Mesendoderm (in vitro differentiated cells): ENCODE results near the gene UBE2I.

Experiments
- DNase-seq: peaks from one replicate; pipeline ENCODE4 v3.0.0; 2013
- H2AK5ac ChIP-seq: 2 replicates; pipeline ENCODE4 v1.6.1; 2013; ENCODE audit warnings: low read length, inconsistent platforms
- H2BK120ac ChIP-seq: 2 replicates; pipeline ENCODE4 v1.6.1; 2013; ENCODE audit warnings: low read depth, mild to moderate bottlenecking, low read length, moderate library complexity, mixed read lengths
- H2BK15ac ChIP-seq: replicated peaks from 2 replicates; pipeline ENCODE4 v1.6.1; 2013; ENCODE audit warnings: low read depth, mild to moderate bottlenecking, moderate library complexity
- H2BK5ac ChIP-seq: 2 replicates; pipeline ENCODE4 v1.6.1; 2013; ENCODE audit warnings: low read length, inconsistent platforms
- H3K18ac ChIP-seq: 2 replicates; pipeline ENCODE4 v1.6.1; 2013; ENCODE audit warnings: mild to moderate bottlenecking, low read length, mixed read lengths
- H3K23ac ChIP-seq: one replicate; pipeline ENCODE4 v1.6.1; 2013; ENCODE audit warnings: low read length
- H3K27ac ChIP-seq: 2 replicates; pipeline ENCODE4 v1.5.1; 2013; ENCODE audit warnings: low read depth, mild to moderate bottlenecking, inconsistent platforms, low read length, moderate library complexity
- H3K27me3 ChIP-seq: 2 replicates; pipeline ENCODE4 v1.6.1; 2013; ENCODE audit warnings: low read length, control low read depth, mild to moderate bottlenecking, inconsistent platforms; ENCODE audit not compliant: insufficient read depth, poor library complexity
- H3K36me3 ChIP-seq: 2 replicates; pipeline ENCODE4 v1.6.1; 2013; ENCODE audit warnings: low read length, inconsistent platforms; ENCODE audit not compliant: control insufficient read depth, insufficient read depth
- H3K4ac ChIP-seq: one replicate; pipeline ENCODE4 v1.6.1; 2013; ENCODE audit warnings: low read depth, mild to moderate bottlenecking, low read length, moderate library complexity
- H3K4me1 ChIP-seq: 2 replicates; pipeline ENCODE4 v1.6.1; 2013; ENCODE audit warnings: low read depth, low read length, inconsistent platforms; ENCODE audit not compliant: control insufficient read depth
- H3K4me2 ChIP-seq: 2 replicates; pipeline ENCODE4 v1.6.1; 2013; ENCODE audit warnings: low read length
- H3K4me3 ChIP-seq: 2 replicates; pipeline ENCODE4 v1.5.1; 2013; ENCODE audit warnings: mild to moderate bottlenecking, low read length
- H3K56ac ChIP-seq: one replicate; pipeline ENCODE4 v1.6.1; 2013; ENCODE audit warnings: low read length
- H3K79me1 ChIP-seq: 2 replicates; pipeline ENCODE4 v1.6.1; 2013; ENCODE audit warnings: low read length, inconsistent platforms
- H3K79me2 ChIP-seq: 2 replicates; pipeline ENCODE4 v1.6.1; 2013; ENCODE audit warnings: mild to moderate bottlenecking, low read length; ENCODE audit not compliant: control insufficient read depth, insufficient read depth
- H3K9ac ChIP-seq: 2 replicates; pipeline ENCODE4 v1.6.1; 2013; ENCODE audit warnings: low read length, inconsistent platforms
- H4K5ac ChIP-seq: one replicate; pipeline ENCODE4 v1.6.1; 2013; ENCODE audit warnings: low read length
- H4K8ac ChIP-seq: one replicate; pipeline ENCODE4 v1.6.1; 2013; ENCODE audit warnings: low read depth, mild to moderate bottlenecking, control low read depth, low read length, moderate library complexity
- WGBS: extraction: QIAGEN DNeasy Blood & Tissue Kit; methylation state at CpG from one replicate; pipeline ENCODE4 v1.1.7; 2013; ENCODE audit warnings: low lambda C conversion rate, missing lambda C conversion rate; ENCODE audit not compliant: insufficient coverage; ENCODE audit errors: extremely low coverage; 5-methylcytosine and 5-hydroxymethylcytosine counted together

UBE2I gene

DNA sequence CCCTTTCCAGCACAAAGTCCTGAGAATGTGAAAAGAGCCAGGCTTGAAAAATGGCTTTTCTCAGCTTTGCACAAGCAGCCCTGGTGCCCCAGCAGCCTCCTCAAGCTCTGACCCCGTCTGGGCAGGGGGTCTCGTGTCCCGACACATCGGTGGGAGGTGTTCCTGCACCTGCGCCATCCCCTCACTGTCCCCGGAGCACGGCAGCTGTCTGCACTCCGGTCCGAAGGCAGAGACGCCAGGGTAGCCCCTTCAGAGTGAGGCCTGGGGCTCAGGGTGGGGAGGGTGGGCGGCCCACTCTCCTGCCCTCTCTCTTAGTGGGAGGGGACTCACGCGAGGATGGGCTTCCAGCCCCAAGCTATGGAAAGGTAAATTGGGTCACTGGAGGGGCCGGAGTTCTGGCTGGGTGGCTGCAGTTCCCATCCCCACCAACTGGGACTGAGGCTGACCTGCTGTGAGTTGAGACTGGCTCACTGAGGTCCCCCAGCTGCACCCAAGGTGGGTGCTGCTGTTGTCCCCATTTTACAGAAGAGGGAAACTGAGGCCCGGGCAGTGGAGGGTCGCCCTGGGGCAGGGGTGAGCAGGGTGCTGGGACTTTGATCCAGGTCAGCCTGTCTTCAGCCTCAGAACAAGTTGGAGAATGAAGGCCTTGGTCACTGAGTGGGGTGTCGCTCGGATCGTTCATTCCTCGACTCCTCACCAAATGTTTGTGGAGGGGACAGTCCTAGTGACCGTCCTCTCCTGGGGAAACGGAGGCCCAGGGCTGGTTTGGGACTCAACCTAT is 21.7 kb downstream of the UBE2I start:
- Histone ChIP-seq H3K79me1 (no peaks in the 10 kb centered on the region), H3K9ac (peak overlapping the region; percentile 57), H4K5ac (no peak overlapping the region), H4K8ac (no peak overlapping the region), H3K4me3 (no peak overlapping the region), H3K18ac (peak overlapping the region; percentile 25), H3K56ac (peak overlapping the region; percentile 45), H3K79me2 (no peaks in the 10 kb centered on the region), H2AK5ac (peak overlapping the region; percentile 79), H3K23ac (no peak overlapping the region), H3K27me3 (peaks cover 10% of the 10 kb centered on the region), H3K4me2 (peak overlapping the region; percentile 87), H2BK15ac (no peak overlapping the region), H3K4me1 (peaks cover 2% of the 10 kb centered on the region), H3K4ac (peak overlapping the region; percentile 22), H3K27ac (no peak overlapping the region), H2BK5ac (no peak overlapping the region), H3K36me3 (no peaks in the 10 kb centered on the region), H2BK120ac (peak overlapping the region; percentile 2)
- WGBS: no CpG with 5 or more reads among the region's 22 CpGs
- no peak for DNase-seq

DNA sequence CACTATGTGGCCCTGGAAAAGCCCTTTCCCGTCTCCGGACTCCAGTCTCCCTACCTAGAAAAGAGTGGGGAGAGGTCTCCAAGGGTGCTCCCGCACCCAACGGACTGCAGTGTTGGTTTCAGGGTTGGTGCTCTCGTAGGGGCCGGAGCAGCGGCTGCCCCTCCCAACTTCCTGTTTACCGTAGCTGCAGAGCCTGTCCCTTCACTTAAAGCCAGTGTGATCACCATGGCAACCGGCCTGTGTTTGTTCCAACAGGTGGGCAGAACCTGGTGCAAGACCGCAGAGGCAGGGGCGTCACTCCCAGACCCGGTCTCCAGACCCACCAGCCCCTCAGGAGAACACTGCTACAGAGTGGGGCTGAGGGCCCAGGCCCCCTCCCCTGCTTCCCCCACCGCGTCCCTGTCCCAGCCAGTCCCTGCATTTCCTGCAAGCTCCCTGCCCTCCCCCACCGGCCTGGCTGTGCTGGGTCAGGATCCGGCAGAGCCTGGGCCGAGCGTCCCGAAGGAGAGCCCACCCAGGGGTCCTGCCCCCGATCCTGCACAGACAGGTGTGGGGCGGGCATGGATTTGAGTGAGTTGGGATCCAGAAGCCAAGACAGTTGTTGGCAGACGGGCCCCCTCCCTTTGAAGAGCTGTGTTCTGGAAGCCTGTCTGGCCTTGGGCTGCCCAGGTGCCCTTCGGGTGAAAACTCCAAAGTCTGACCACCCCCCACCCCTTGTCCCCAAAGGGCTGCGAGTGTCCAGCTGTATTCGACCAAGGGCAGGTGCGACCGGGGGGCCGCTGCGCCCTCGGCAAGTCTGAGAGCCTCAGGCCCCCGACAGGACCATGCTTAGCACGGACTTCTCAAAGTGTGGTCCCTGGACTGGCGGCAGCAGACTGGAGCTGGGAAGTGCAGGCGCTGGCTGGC is 22.5 kb downstream of the UBE2I start:
- Histone ChIP-seq H3K4ac (peak overlapping the region; percentile 22), H2BK120ac (no peak overlapping the region), H2AK5ac (no peak overlapping the region), H3K18ac (peak overlapping the region; percentile 25), H3K27me3 (peaks cover 10% of the 10 kb centered on the region), H4K8ac (no peak overlapping the region), H3K23ac (no peak overlapping the region), H3K79me2 (no peaks in the 10 kb centered on the region), H3K27ac (no peak overlapping the region), H2BK5ac (no peak overlapping the region), H3K79me1 (no peaks in the 10 kb centered on the region), H2BK15ac (no peak overlapping the region), H3K56ac (peak overlapping the region; percentile 79), H3K4me3 (no peak overlapping the region), H3K36me3 (no peaks in the 10 kb centered on the region), H3K4me2 (peak overlapping the region; percentile 87), H3K9ac (peak overlapping the region; percentile 61), H3K4me1 (peaks cover 2% of the 10 kb centered on the region), H4K5ac (no peak overlapping the region)
- peak; percentile 99 for DNase-seq
- no CpG with 5 or more reads among the region's 34 CpGs for WGBS

DNA sequence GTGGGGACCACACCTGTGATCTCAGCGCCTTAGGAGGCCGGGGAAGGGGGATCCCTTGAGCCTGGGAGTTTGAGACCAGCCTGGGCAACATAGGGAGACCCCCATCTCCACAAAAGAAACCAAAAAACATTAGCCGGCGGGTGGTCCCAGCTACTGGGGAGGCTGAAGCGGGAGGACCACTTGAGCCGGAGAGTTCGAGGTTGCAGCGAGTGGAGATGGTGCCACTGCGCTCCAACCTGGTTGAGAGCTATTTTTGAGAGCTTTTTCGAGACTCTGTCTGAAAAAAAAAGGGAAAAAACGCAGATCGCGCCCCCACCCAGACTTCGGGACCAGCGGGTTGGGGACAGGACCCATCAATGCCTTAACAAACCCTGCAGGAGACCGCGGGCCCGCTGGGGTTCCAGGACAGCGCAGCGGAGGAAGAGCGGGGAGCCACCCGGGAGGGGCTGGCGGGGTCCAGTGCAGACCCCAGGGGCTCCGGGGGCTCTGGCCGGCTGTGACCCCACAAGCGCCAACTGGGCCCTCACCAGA is 23.2 kb downstream of the UBE2I start:
- H3K56ac ChIP-seq: peak overlapping the region; percentile 79
- H3K79me2 ChIP-seq: no peaks in the 10 kb centered on the region
- no peak overlapping the region for H2BK120ac ChIP-seq
- H4K8ac ChIP-seq: no peak overlapping the region
- H3K36me3 ChIP-seq: no peaks in the 10 kb centered on the region
- no peak overlapping the region for H4K5ac ChIP-seq
- peak; percentile 45 for DNase-seq
- no CpG with 5 or more reads among the region's 26 CpGs for WGBS
- H3K79me1 ChIP-seq: no peaks in the 10 kb centered on the region
- H3K9ac ChIP-seq: peak overlapping the region; percentile 61
- peak overlapping the region; percentile 16 for H3K18ac ChIP-seq
- H3K27ac ChIP-seq: no peak overlapping the region
- no peak overlapping the region for H2BK5ac ChIP-seq
- no peak overlapping the region for H3K23ac ChIP-seq
- peaks cover 2% of the 10 kb centered on the region for H3K4me1 ChIP-seq
- H2BK15ac ChIP-seq: no peak overlapping the region
- no peak overlapping the region for H3K4me3 ChIP-seq
- peaks cover 10% of the 10 kb centered on the region for H3K27me3 ChIP-seq
- H3K4ac ChIP-seq: no peak overlapping the region
- H2AK5ac ChIP-seq: no peak overlapping the region
- H3K4me2 ChIP-seq: peak overlapping the region; percentile 87

DNA sequence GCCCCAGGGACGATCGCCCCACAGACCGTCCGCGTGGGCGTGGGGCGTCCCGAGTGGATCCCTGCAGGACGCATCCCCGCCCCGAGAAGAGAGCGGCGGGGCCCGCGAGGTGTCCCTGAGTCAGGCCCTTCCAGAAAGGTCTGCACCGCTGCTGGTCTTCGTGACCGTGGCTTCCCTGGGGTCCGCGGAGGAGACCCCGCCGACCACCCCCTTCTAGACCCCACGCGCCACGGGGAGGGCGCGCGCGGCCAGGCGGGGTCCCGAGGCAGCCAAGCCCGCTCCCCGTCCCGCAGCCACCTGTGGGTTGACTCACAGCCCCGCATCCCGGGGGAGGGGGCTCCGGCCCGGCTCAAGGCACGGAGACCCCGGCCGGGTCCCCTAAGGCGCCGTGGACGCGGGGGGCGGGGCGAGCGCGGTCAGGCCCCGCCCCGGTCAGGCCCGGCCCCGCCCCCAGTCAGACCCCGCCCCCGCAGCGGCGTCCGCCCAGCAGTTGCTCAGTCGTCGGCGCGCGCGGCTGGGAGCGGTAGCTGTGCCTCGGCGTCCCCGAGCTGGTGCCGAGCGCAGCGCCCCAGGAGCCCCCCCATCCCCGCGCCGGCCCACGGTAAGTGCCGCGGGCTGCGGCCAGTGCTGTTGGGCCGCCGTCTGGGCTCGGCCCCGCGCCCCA is 23.8 kb downstream of the UBE2I start, which contains the start of gene BAIAP3:
Gene BAIAP3, plus strand, starts transcription at position 497 of the 664 bp plus-strand sequence. CDS start 4,905 bp downstream, outside the sequence.
- WGBS: no CpG with 5 or more reads among the region's 83 CpGs
- peaks cover 2% of the 10 kb centered on the region for H3K4me1 ChIP-seq

DNA sequence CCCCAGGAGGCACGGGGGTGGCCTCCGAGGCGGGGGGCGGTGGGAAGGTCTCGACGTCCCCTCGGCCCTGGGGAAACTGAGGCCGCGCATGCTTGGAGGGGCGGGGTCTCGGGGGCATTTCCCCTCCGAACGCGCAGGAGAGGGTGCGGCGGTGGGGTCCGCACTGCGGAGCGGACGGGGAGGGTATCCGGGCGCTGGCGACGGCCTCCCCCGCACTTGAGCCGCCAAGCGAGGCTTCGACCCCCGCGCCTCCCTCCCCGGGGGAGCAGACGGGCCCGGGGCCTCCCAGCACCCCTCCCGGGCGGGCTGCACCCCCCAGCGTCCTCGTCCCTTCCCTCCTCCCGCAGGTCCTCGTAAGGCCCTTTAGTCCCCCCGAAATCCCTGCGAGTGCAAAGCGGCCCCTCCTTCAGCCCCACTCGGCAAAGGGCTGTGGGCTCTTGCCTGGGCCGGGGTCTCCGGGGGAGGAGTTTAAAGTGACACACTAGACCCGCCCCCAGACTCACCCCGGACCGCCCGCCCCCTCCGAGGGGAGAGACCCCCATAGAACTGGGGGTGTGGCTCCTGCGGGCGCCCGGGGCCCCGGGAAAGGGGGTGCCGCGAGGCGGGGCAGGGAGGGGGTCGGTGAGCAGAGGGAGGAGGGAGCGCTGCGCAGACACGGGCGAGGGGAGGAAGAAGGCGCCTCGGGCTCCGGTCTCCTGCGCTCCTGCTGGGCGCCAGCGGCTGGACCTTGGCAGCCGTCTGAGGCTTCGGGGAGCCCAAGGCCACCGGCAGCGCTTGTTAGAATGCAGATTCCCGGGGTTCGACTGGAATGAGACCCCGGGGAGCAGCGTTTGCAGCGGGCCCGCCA is 24.6 kb downstream of the UBE2I start:
- no peak overlapping the region for H2BK120ac ChIP-seq
- H3K27me3 ChIP-seq: peaks cover 10% of the 10 kb centered on the region
- H3K18ac ChIP-seq: no peak overlapping the region
- no peak for DNase-seq
- H3K79me2 ChIP-seq: no peaks in the 10 kb centered on the region
- H2AK5ac ChIP-seq: no peak overlapping the region
- no peaks in the 10 kb centered on the region for H3K79me1 ChIP-seq
- H3K9ac ChIP-seq: peak overlapping the region; percentile 47
- H3K4me3 ChIP-seq: no peak overlapping the region
- H3K4ac ChIP-seq: no peak overlapping the region
- H3K27ac ChIP-seq: no peak overlapping the region
- peak overlapping the region; percentile 60 for H3K56ac ChIP-seq
- no peaks in the 10 kb centered on the region for H3K36me3 ChIP-seq
- H4K8ac ChIP-seq: no peak overlapping the region
- no peak overlapping the region for H2BK15ac ChIP-seq
- H3K4me1 ChIP-seq: peaks cover 2% of the 10 kb centered on the region
- H3K4me2 ChIP-seq: no peak overlapping the region
- no CpG with 5 or more reads among the region's 78 CpGs for WGBS
- H4K5ac ChIP-seq: no peak overlapping the region
- H2BK5ac ChIP-seq: no peak overlapping the region
- H3K23ac ChIP-seq: peak overlapping the region; percentile 45

More for the DNA sequence above, 23.8 kb downstream of the UBE2I start, which contains the start of gene BAIAP3:
- Histone ChIP-seq H3K18ac (peak within 1 kb of the TSS; percentile 16), H2AK5ac (no peak within 1 kb of the TSS), H3K9ac (peak within 1 kb of the TSS; percentile 61), H2BK5ac (no peak within 1 kb of the TSS), H3K4ac (no peak within 1 kb of the TSS), H3K4me3 (no peak within 1 kb of the TSS), H3K36me3 (no peaks in the 10 kb centered on the region), H2BK15ac (no peak within 1 kb of the TSS), H4K5ac (no peak within 1 kb of the TSS), H3K79me2 (no peaks in the 10 kb centered on the region), H3K79me1 (no peaks in the 10 kb centered on the region), H3K56ac (peak within 1 kb of the TSS; percentile 79), H4K8ac (no peak within 1 kb of the TSS), H3K27ac (no peak within 1 kb of the TSS), H3K23ac (peak within 1 kb of the TSS; percentile 45), H2BK120ac (no peak within 1 kb of the TSS), H3K27me3 (peaks cover 10% of the 10 kb centered on the region), H3K4me2 (peak within 1 kb of the TSS; percentile 87)
- DNase-seq: peak; percentile 40
